ENCODE data around the gene POU6F2. TPM values are rescaled to one million over a fixed set of nuclear protein-coding genes. Genes with fewer than 3 reads are reported as not detected.

The POU6F2 gene
- total RNA-seq, 1 experiment from 2014 or later, result 0.27 TPM

DNA sequence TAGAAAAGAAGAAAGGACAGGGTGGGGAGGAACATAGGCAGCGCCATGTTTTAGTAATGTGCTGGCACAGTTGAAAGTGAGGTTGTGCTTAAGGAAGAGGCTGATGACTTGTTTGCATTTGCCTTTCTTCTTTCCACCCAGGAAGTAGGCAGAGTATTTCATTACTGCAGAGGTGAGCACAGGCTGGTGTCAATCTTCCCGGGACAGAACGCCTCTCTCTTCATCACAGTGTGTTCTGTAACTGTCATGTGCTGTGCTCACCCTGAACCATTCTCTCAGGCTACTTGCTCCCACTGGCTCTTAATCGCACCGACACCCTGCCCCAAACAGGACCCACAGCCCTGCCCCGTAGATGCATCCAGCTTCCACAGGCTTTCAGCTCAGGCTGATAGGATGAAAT lies 452.7 kb downstream of the POU6F2 start (continued):
- TF ChIP-seq ZFX (IDR thresholded peaks at IDR 0.05), result no peak
- TF ChIP-seq, protein P1, sequence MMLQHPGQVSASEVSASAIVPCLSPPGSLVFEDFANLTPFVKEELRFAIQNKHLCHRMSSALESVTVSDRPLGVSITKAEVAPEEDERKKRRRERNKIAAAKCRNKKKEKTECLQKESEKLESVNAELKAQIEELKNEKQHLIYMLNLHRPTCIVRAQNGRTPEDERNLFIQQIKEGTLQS (IDR thresholded peaks at IDR 0.05), result no peak
- TF ChIP-seq EZH2 (IDR thresholded peaks at IDR 0.05), result no peak
- no peak for TF ChIP-seq CEBPB (IDR thresholded peaks at IDR 0.05; ENCODE audit: low read depth)
- TF ChIP-seq JUND (IDR thresholded peaks at IDR 0.05), result no peak

DNA sequence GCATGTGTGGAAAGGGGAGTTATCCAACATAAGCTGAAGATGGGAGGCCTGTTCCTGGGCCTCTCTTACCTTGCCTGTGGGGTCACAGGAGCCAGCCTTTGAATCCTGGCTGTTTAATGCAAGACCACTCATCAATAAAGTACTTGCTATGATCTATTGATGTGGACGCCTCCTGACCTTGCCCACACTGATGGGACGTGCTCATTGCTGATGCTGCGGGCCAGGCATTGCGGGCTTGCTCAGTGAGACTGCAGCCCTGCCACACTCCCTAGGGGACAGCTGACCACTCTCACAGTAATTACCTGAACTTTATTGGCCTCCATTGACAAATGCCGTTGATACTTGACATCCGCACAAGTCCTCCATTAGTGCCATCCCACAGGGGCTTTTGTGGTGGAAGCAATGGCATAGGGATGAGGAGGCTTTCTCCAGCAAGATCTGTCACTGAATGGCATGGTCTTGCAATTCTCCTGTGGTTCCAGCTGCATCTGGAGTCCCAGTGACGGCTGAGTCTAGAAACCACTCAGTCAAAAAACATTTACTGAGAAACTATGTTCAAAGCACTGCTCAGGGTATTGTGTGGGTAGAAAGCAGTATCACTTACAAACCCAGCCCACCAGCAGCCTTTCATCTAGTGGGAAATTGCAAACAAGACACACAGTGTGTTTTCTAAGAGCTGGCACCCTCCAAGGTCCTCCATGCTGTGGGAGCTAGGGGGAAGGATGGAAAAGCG lies 453.4 kb downstream of the POU6F2 start:
- H3K4me1 ChIP-seq (ENCODE audit: control insufficient read depth in 1 of 2, insufficient read depth in 2 of 2, low read length in 2 of 2), result peaks cover 0 to 5% of the 10 kb centered on the region in 2 experiments; a peak in 1 of 4 replicates
- no peaks in the 10 kb centered on the region for H3K79me2 ChIP-seq (ENCODE audit: insufficient read depth, low read length)
- H3K9ac ChIP-seq (ENCODE audit: low read length), result no peak overlapping the region
- H2AFZ ChIP-seq (ENCODE audit: low read depth, low read length, poor library complexity, severe bottlenecking), result no peak overlapping the region
- CTCF ChIA-PET, result no interaction called here
- no peak overlapping the region for H3K4me3 ChIP-seq (replicated peaks in 1 of 2; ENCODE audit: low read depth in 1 of 2, low read length in 2 of 2)
- no peak for TF ChIP-seq EZH2phosphoT487 (IDR thresholded peaks at IDR 0.05; ENCODE audit: borderline replicate concordance)
- no peak for TF ChIP-seq ZFX (IDR thresholded peaks at IDR 0.05)
- no peak for TF ChIP-seq YY1 (IDR thresholded peaks at IDR 0.05; ENCODE audit: extremely low read depth, insufficient replicate concordance, low read depth, low read length)
- no peak for TF ChIP-seq EGR1 (IDR thresholded peaks at IDR 0.05; ENCODE audit: low read depth)
- TF ChIP-seq, protein P2, sequence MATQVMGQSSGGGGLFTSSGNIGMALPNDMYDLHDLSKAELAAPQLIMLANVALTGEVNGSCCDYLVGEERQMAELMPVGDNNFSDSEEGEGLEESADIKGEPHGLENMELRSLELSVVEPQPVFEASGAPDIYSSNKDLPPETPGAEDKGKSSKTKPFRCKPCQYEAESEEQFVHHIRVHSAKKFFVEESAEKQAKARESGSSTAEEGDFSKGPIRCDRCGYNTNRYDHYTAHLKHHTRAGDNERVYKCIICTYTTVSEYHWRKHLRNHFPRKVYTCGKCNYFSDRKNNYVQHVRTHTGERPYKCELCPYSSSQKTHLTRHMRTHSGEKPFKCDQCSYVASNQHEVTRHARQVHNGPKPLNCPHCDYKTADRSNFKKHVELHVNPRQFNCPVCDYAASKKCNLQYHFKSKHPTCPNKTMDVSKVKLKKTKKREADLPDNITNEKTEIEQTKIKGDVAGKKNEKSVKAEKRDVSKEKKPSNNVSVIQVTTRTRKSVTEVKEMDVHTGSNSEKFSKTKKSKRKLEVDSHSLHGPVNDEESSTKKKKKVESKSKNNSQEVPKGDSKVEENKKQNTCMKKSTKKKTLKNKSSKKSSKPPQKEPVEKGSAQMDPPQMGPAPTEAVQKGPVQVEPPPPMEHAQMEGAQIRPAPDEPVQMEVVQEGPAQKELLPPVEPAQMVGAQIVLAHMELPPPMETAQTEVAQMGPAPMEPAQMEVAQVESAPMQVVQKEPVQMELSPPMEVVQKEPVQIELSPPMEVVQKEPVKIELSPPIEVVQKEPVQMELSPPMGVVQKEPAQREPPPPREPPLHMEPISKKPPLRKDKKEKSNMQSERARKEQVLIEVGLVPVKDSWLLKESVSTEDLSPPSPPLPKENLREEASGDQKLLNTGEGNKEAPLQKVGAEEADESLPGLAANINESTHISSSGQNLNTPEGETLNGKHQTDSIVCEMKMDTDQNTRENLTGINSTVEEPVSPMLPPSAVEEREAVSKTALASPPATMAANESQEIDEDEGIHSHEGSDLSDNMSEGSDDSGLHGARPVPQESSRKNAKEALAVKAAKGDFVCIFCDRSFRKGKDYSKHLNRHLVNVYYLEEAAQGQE (IDR thresholded peaks at IDR 0.05; ENCODE audit: low read depth), result no peak
- TF ChIP-seq JUND (IDR thresholded peaks at IDR 0.05), result no peak
- TF ChIP-seq, protein P3, sequence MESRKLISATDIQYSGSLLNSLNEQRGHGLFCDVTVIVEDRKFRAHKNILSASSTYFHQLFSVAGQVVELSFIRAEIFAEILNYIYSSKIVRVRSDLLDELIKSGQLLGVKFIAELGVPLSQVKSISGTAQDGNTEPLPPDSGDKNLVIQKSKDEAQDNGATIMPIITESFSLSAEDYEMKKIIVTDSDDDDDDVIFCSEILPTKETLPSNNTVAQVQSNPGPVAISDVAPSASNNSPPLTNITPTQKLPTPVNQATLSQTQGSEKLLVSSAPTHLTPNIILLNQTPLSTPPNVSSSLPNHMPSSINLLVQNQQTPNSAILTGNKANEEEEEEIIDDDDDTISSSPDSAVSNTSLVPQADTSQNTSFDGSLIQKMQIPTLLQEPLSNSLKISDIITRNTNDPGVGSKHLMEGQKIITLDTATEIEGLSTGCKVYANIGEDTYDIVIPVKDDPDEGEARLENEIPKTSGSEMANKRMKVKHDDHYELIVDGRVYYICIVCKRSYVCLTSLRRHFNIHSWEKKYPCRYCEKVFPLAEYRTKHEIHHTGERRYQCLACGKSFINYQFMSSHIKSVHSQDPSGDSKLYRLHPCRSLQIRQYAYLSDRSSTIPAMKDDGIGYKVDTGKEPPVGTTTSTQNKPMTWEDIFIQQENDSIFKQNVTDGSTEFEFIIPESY (IDR thresholded peaks at IDR 0.05; ENCODE audit: extremely low read depth, insufficient replicate concordance, low read length), result no peak
- no peak for TF ChIP-seq POLR2AphosphoS5 (IDR thresholded peaks at IDR 0.05; ENCODE audit: low read depth, low read length)
- no peak for TF ChIP-seq CEBPB (IDR thresholded peaks at IDR 0.05; ENCODE audit: low read depth)
- no peak for TF ChIP-seq ZNF274 (IDR thresholded peaks at IDR 0.05; ENCODE audit: low read depth, low read length)
- TF ChIP-seq, protein P1 (IDR thresholded peaks at IDR 0.05), result no peak
- TF ChIP-seq POLR2A (IDR thresholded peaks at IDR 0.05; ENCODE audit: borderline replicate concordance, extremely low read depth, insufficient read depth, insufficient read length), result no peak
- no peak for TF ChIP-seq EZH2 (IDR thresholded peaks at IDR 0.05)
- no peak for TF ChIP-seq SRF (IDR thresholded peaks at IDR 0.05; ENCODE audit: low read depth)
- no peak for TF ChIP-seq SP1 (IDR thresholded peaks at IDR 0.05; ENCODE audit: low read depth)
- no peaks in the 10 kb centered on the region for H3K9me2 ChIP-seq (ENCODE audit: insufficient read depth)
- no TSS peak for BruUV-seq (replicated peaks)
- H3K9me3 ChIP-seq (ENCODE audit: control insufficient read depth in 1 of 2, insufficient read depth in 1 of 2, low read depth in 1 of 2, low read length in 2 of 2), result no peaks in the 10 kb centered on the region
- no peak overlapping the region for H3K27ac ChIP-seq (ENCODE audit: low read depth, low read length)
- H3K4me2 ChIP-seq (ENCODE audit: low read length), result no peak overlapping the region
- no peaks in the 10 kb centered on the region for H4K20me1 ChIP-seq (ENCODE audit: insufficient read depth)
- no peak for ATAC-seq
- no peaks in the 10 kb centered on the region for H3K27me3 ChIP-seq (ENCODE audit: insufficient read depth, low read length)
- intact Hi-C loops (cut with micrococcal nuclease), result no loop called here
- POLR2A ChIA-PET, result no interaction called here
- RAD21 ChIA-PET (ENCODE audit: low non-redundant PET in 1 of 2, low total read pairs in 2 of 2, uncharacterized antibody in 2 of 2, unreplicated experiment in 2 of 2), result no interaction called here
- H3K36me3 ChIP-seq (ENCODE audit: control insufficient read depth in 1 of 2, insufficient read depth in 2 of 2, low read length in 2 of 2), result no peaks in the 10 kb centered on the region
- DNase-seq (ENCODE audit: low read depth, low spot score), result no peak
